Chondrocyte (in vitro differentiated cells): ENCODE measurements around the gene CD74. TPM values are rescaled to one million over a fixed set of nuclear protein-coding genes. Genes with fewer than 3 reads are reported as not detected.
A peak's percentile ranks its signal among the peaks of the same experiment; 100 is the strongest.

ENCODE experiments used
- DNase-seq: peaks from one replicate; pipeline ENCODE4 v3.0.0; 2021; ENCODE audit warnings: mixed read lengths, low spot score
- H3K27ac Mint-ChIP-seq: one replicate; pipeline ENCODE4 v1.8.0; 2021; ENCODE audit warnings: mild to moderate bottlenecking, moderate library complexity, mixed read lengths; ENCODE audit not compliant: unreplicated experiment
- H3K27me3 Mint-ChIP-seq: 2 replicates; pipeline ENCODE4 v1.8.0; 2021; ENCODE audit warnings: low read depth, mixed read lengths
- H3K36me3 Mint-ChIP-seq: 2 replicates; pipeline ENCODE4 v1.8.0; 2021; ENCODE audit warnings: low read depth, mixed read lengths
- H3K4me1 Mint-ChIP-seq: 2 replicates; pipeline ENCODE4 v1.8.0; 2021; ENCODE audit warnings: low read depth, mild to moderate bottlenecking, mixed read lengths
- H3K4me3 Mint-ChIP-seq: one replicate; pipeline ENCODE4 v1.8.0; 2021; ENCODE audit warnings: mild to moderate bottlenecking, moderate library complexity, mixed read lengths; ENCODE audit not compliant: unreplicated experiment
- H3K9me3 Mint-ChIP-seq: 2 replicates; pipeline ENCODE4 v1.8.0; 2021; ENCODE audit warnings: low read depth, mixed read lengths
- long read RNA-seq: library from polyadenylated mRNA; stranded (forward); transcript quantifications from one replicate; pipeline ENCODE4 v2.0.0, GENCODE V29; 2021
- total RNA-seq: library from RNA; stranded (reverse); gene quantifications from 3 replicates; pipeline ENCODE4 v1.2.1, GENCODE V29; 2021
- TF ChIP-seq, protein P1 (sequence below): fragments of 200-600 bp; sonication (generic); IDR thresholded peaks from 2 replicates; pipeline ENCODE4 v1.5.0; 2021; ENCODE audit warnings: antibody characterized with exemption, mild to moderate bottlenecking, moderate library complexity

The CD74 gene
- total RNA-seq = not detected in 3 replicates
- long read RNA-seq = 0 reads

DNA sequence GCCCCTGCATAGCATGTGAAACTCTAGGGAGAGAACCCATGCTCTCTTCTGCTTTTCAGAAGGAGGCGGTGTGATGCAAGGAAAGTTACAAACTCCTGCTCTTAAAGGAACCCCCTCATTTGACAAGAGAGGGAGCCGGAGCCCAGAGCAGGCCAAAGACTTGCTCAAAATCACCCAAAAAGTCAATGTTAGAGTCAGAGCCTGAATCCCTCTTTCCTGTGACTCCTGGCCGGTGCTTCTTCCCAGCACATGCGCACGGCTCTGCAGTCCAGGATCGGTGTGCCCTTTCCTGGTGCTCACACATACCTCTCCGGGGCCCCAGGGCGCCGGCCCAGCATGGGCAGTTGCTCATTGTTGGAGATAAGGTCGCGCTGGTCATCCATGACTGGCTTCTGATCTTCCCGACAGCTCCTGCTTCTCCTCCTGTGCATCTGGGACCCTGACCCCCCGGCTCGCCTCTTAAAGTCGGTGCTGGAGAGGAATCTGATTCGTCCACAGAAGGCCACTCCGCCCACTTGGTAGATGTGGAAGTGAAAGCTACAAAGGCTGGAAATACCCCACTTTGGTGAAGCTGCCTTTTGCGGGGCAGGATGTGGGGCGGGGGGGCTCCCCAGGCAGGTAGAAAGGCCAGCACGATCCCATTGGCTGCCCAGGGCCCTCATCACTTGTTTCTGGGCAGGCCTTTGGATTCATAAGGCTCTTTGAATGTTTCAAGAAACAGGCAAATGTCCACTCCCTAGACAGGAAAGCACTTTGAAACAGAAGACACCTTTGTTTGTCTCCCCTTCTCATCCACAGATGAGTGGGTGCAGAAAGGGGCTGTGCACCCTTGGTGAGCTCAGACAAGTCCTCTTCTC is at the start of gene CD74:
Gene CD74 (minus strand): TSS at position 592 of the 857 bp plus-strand sequence. CDS start 161 bp downstream, at position 431.
- Mint-ChIP-seq H3K27ac (no peak within 1 kb of the TSS), H3K9me3 (no peaks in the 10 kb centered on the region), H3K36me3 (no peaks in the 10 kb centered on the region), H3K27me3 (peaks cover 3% of the 10 kb centered on the region), H3K4me1 (peaks cover 13% of the 10 kb centered on the region), H3K4me3 (no peak within 1 kb of the TSS)
- no peak for DNase-seq
- TF ChIP-seq, protein P1, sequence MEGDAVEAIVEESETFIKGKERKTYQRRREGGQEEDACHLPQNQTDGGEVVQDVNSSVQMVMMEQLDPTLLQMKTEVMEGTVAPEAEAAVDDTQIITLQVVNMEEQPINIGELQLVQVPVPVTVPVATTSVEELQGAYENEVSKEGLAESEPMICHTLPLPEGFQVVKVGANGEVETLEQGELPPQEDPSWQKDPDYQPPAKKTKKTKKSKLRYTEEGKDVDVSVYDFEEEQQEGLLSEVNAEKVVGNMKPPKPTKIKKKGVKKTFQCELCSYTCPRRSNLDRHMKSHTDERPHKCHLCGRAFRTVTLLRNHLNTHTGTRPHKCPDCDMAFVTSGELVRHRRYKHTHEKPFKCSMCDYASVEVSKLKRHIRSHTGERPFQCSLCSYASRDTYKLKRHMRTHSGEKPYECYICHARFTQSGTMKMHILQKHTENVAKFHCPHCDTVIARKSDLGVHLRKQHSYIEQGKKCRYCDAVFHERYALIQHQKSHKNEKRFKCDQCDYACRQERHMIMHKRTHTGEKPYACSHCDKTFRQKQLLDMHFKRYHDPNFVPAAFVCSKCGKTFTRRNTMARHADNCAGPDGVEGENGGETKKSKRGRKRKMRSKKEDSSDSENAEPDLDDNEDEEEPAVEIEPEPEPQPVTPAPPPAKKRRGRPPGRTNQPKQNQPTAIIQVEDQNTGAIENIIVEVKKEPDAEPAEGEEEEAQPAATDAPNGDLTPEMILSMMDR = no peak

DNA sequence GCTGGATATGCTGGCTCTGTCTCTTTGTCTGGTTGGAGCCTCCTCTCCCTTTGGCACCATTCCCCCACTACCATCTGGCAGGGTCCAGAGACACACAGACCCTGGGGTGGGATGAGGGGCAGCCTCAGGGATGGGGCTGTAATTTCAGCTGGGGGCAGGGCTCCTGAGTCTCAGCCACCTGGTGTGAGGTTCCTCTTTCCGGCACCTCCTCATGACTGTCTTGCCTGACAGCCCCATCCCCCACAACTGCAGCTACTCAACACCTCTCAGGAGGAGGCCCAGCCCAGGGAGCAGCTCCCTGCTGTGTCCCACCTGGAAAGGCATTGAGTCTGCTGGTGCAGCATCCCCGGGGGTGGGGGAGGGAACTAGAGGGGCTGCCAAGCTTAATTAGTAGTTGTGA is 48.5 kb upstream of the CD74 start:
- Mint-ChIP-seq H3K36me3 (no peaks in the 10 kb centered on the region), H3K9me3 (no peaks in the 10 kb centered on the region), H3K27me3 (no peaks in the 10 kb centered on the region), H3K27ac (no peak overlapping the region), H3K4me3 (no peak overlapping the region), H3K4me1 (peaks cover 34% of the 10 kb centered on the region)
- no peak for DNase-seq
- TF ChIP-seq, protein P1 = no peak

DNA sequence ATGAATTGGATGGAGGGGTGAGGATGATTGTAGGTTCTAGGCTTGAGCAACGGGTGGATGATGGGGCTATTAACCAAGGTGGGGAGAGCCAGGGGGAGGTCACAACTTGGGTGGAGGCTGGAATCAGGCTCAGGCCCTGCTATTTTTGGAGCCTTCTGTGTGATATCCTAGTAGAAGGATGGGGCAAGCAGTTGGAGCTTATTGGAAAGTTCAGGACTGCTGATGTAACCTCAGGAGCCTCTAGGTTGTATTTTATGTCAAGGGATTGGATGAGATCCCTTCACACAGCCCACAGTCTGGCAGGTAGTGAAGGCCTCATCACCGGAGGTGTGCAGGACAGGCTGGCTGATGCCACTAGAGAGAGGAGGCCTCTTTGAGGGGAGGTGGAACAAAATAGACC is 48.1 kb upstream of the CD74 start:
- Mint-ChIP-seq H3K4me3 (no peak overlapping the region), H3K9me3 (no peaks in the 10 kb centered on the region), H3K36me3 (no peaks in the 10 kb centered on the region), H3K4me1 (peaks cover 33% of the 10 kb centered on the region), H3K27ac (no peak overlapping the region), H3K27me3 (no peaks in the 10 kb centered on the region)
- TF ChIP-seq, protein P1 = no peak
- DNase-seq = no peak

DNA sequence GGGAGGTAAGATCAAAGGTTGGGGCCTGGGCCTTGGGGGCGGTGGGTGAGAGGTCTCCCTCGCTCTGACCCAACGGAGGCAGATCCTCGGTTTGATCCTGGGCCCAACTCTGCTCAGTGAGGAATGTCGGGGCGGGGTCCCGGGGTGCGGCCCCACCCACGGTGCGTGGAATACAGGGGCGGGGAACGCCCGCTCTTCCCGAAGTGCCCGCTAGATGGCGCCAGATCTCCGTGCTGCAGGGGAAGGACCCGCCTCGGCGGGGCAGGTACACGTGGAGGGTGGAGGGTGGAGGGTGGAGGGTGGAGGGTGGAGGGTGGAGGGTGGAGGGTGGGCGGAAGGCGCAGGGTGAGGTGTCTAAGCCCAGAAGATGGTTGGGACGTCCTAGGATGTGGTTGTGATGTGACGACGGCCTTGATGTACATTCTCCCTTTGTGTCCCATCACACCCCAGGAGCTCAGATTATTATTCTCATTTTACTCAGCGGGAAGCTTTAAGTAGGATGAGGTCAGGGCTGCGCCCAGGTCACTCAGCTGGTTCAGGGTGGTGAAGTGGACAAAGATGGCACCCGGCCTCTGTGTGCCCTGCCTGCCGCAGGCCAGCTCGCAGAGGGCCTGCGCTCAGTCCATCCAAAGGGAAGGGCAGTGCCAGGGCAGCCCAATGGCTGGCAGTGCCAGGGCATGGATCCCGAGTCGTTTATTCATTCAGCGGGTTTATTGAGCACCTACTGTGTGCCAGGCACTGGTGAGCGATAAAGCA is 46.3 kb upstream of the CD74 start:
- H3K4me1 Mint-ChIP-seq = peaks cover 22% of the 10 kb centered on the region
- TF ChIP-seq, protein P1 = peak; percentile 93
- H3K36me3 Mint-ChIP-seq = no peaks in the 10 kb centered on the region
- no peak for DNase-seq
- H3K9me3 Mint-ChIP-seq = no peaks in the 10 kb centered on the region
- H3K4me3 Mint-ChIP-seq = peak overlapping the region; percentile 34
- no peaks in the 10 kb centered on the region for H3K27me3 Mint-ChIP-seq
- peak overlapping the region; percentile 36 for H3K27ac Mint-ChIP-seq

DNA sequence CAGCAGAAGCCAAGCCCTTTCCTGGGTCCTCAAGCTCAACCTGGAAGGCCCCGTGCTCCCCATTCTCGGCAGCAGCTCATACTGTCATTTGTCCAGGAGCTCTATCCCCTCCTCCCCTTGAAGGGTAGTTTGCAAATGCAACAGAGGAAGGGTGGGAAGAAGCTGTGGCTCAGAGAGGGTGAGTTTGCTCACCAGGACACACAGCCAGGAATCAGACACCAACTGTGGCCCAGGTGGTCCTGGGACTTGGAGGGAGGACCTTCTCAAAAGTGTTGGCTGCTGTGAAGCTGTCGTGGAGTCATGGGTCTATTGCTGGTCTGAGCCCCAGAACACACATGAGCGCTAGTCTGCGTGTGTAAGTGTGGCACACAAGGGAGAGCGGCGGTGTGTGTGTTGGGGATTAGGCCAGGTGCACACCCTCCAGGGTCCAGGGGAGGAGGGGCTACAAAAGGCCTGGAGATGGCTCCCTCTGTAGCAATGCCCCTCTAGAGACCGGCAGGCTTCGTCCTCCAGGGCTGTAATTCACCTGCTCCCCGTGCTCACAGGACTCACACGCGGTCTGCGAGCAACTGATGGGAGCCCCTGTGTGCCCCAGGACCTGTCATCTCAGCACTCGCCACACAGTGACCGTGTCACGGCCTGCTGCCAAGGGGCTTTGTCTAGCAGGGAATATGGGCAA is 45.0 kb upstream of the CD74 start:
- Mint-ChIP-seq H3K4me1 (peaks cover 22% of the 10 kb centered on the region), H3K36me3 (no peaks in the 10 kb centered on the region), H3K9me3 (no peaks in the 10 kb centered on the region), H3K27ac (no peak overlapping the region), H3K27me3 (no peaks in the 10 kb centered on the region), H3K4me3 (no peak overlapping the region)
- no peak for DNase-seq
- TF ChIP-seq, protein P1 = no peak
